GM21786 (cell line): Measurements from ENCODE around the gene SLC6A1.

Experiments used
- ATAC-seq: cut with Tn5 transposase; IDR thresholded peaks from one replicate; pipeline ENCODE4 v1.9.1; 2021; ENCODE audit not compliant: unreplicated experiment

The SLC6A1 gene

DNA sequence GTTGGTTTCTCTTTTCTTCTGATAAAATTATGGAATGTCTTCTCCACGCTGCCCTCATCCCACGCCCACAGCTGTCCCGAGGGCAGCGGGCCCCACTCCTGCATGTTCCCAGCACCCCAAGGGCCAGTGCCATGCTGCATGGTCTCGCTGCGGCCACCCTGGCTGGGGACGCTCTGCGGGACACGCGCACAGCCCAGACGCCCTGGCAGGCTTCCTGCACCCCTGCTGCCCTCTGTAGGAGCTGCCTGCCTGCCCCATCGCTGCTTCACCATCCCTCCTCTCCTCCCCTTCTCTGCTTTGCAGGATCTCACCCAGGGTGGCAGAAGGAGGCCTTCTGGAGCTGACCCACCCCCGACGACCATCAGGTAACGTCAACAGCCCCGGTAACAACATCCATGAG, 22.8 kb downstream of the SLC6A1 start:
- ATAC-seq: no peak

DNA sequence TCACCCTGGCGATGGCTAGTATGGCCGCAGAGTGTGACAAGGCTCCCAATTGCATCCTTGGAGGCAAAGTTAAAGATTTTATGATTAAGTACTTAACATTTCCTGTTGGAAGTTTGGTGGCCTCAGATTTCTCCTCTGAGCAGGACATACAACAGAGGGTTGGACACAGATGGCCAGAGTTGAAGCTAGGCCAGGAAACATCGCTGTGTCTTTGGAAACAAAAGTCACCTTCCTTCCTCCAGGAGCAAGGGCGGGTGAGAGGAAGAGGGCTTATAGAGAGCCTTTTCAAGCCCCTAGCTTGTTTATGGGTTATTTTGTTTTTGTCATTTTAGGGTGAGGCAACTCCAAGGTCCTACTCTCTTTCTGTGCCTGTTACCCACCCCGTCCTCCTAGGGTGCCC, 24.2 kb downstream of the SLC6A1 start:
- no peak for ATAC-seq

DNA sequence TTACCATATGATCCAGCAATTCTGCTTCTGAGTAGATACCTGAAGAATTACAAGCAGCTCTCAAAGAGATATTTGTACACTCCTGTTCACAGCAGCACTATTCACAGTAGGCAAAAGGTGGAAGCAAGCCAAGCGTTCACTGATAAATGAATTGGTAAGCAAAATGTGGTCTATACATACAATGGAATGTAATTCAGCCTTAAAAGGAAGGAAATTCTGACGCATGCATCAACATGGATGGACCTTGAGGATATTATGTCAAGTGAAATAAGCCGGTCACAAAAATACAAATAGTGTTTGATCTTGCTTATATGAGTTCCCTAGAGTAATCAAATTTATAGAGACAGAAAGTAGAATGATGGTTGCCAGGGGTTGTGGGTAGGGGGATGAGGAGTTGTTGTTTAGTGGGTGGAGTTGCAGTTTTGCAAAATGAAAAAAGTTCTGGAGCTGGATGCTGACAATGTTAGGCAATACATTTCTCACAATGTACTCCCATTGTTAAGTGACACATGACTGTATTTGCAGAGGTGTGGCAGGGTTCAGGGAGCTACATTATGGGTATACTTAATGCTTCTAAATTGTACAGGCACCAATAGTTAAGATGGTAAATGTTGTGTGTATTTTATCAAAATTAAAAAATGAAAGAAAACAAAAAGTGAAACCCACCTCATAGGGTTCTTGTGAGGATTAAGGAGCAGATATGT, 26.7 kb downstream of the SLC6A1 start:
- ATAC-seq: no peak

DNA sequence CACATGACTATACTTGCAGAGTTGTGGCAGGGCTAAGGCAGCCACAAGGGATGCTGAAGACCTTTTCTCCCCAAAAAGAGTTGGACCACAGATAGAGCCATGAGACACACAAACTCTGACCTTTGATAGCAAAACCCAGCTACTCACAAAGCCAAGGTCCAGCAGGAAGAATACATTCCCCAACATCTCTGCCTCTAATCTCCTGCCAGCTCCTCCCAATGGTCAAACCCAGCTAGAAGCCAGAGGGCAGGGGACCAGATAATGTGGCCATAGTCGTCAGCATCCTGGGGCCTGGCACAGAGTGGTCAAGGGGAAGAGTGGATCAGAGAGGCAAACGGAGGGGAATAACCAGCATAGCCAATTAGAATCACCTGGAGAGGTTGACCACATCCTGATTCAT, 28.2 kb downstream of the SLC6A1 start:
- no peak for ATAC-seq

DNA sequence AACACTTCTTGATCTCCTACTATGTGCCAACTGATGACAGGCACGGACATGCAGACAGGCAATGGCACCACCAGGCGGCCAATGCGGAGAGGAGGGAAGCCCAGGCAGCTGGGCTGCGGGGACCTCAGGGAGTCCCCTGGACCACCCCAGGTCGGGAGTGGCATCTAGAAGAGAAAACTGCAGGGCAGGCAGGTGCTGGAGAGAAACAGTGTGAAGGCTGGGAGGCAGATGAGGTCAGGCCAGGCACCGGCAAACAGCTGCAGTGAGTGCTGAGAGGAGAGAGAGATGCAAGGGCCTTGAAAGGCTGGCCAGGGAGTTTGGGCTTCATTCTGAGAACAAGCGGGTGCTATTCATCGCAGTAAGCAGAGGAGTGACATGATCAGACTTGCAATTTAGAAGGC, 29.1 kb downstream of the SLC6A1 start:
- no peak for ATAC-seq

DNA sequence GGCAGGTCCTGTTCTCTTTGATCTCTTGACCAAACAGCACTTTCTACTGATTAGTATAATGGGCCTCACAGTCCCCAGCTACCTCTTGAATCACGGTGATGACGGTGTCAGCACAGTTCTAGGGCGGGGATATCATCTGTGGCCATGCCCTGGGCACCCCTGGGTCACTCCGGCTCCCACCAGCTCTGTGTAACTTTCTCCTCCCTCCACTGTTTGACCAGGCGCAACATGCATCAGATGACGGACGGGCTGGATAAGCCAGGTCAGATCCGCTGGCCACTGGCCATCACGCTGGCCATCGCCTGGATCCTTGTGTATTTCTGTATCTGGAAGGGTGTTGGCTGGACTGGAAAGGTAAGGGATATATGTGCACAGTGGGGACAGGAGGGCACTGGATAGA, 29.6 kb downstream of the SLC6A1 start:
- ATAC-seq: no peak

DNA sequence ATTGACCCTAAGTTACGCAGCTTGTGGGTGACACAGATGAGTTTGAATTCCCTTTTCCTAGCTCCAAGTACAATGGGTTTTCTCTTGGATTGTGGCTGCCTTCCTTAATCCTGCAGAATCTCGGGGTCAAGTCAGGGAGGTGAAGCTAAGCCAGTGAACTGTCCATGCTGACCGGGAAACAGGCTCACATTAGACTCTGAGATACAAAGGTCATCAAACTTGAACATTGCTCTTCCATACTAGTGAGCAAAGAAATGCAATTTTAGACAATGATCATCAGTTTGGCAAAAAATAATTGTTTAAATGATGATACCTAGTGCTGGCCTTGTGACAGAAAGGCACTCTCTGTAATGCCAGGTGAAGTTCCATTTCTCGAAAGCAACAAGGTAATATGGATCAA, 31.6 kb downstream of the SLC6A1 start:
- no peak for ATAC-seq

DNA sequence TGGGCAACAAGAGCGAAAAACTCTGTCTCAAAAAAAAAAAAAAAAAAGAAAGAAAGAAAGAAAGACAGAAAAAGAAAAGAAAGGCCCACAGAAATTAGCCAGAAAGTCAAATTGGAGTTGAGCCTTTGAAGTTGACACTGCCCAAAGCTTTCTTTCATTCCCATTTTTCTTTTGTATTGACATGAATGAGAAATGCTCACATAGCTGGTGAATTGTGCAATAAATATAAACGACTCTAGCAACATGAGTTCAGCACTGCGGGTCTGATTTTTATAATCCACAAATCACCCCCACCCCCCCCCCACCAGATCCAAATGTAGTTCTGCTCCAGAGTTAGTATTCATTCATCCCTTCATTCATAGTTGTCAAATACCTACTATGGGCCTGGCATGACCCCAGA, 37.4 kb downstream of the SLC6A1 start:
- no peak for ATAC-seq

DNA sequence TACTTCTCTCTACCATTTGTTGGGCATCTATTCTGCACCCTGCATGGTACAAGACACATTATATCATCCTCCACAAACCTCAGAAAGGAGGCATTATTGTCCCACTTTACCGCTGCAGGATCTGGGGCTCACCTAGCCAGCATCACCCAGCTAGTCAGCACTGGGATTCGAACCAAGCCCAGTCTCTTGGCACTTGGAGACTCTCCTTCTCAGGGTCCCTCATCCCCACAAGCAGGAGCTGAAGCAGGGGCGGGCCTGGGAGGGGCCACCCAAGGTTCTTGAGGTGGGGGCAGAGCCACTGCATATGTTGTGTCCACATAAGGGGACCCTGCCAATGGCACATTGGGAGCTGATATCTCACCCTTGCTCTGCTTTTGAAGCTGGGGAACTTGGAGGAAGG, 41.3 kb downstream of the SLC6A1 start:
- ATAC-seq: no peak

DNA sequence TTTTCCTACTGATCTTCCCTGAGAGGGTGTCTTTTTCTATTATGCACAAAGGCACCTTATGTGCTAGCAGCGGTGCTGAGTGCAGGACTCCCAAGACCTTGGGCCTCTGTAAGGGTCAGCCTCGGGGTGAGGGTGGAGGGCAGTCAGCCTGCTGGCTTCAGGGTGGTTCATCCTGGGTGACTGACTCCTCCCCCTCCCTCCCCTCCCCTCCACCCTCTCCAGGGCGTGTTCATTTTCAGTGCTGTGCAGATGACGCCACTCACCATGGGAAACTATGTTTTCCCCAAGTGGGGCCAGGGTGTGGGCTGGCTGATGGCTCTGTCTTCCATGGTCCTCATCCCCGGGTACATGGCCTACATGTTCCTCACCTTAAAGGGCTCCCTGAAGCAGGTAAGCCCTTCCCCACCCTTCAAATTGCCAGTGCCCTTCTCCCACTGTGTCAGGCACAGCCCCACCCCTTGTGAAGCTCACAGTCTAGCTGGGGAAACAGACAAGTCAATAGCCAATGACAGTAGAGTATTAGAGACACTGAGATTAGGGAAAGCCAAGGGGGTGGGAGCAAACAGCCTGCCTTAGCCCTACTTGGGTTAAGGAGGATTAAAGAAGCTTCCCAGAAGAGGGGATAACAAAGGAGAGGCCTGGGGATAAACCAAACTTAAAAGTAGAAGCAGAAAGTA, 41.9 kb downstream of the SLC6A1 start:
- ATAC-seq: no peak

DNA sequence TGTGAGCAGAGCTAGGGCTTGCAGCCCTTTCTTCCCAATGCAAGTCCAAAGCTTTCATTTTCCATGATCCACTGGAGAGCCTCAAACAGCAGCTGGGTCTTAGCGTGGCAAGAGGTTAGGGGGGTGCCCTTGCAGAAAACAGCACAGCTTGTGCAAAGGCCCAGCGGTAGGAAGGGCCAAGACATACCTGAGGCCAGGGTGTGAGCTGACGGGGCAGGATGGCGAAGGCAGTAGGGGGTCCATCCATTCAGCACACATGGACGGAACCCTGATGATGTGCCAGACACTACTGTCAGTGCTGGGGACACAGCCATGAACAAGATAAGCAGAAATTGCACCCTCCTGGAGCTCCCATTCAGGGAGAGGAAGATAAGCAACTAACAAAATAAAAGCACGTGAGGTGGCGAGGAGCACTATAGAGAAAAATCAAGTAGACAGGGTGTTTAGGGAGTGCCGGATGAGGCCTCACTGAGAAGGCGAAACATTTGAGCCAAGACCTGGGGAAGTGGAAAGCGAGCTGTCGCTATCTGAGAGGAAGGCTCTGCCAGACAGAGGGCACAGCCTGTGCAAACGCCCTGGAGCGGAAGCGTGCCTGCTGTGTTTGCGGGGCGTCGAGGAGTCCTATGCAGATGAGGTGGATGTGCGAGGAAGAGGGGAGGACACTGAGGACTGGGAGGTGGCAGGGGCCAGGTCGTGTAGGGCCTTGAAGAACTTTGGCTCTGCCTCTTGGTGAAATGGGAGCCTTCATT, 43.4 kb downstream of the SLC6A1 start:
- no peak for ATAC-seq

DNA sequence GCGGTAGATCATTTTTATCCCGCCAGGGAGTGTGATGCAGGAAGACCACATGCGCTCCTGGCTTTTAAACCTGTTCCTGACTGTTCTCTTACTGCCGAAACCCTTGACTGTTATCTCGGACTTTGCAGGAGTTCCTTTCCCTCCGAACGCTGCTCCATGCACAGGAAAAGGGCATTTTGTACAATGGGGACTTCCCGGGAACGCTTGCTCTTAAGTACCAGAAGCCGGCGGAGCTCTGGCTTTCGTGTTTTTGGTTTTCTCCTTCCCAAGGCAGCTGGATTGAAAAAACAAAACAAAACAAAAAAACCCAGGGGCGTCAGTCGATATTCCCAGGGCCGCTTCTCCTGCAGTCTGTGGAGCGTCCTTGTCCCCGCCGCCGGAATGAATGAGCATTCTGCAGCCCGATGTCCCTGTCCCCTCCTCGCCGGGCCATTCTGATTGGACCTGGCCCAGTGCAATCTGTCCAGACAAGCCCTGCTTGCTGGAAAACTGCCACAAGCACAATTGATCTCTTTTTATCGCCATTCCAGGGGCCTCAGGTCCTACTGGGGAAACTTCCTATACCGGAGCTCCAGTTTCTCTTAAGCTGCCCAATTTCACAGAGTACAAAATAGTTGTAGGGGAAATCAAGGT, 44.8 kb downstream of the SLC6A1 start:
- ATAC-seq: no peak

DNA sequence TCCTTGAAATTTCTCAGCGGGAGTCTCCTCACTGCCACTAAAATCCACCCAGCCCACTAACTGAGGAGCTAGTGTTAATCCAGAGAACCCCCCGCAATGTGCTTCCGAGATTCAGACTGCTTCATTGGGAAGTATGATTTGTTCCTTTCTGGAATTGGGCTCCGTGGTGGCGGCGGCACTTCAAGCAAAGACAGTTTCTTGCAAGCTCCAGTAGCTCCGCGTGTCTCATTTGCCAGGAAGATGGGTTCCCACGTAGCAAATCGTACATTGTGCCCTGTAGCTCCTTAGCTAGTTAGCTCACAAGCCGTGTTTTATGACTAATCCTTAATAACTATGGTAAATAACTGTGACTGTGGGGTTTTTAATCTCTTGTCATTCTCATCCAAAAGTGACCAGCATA, 45.4 kb downstream of the SLC6A1 start:
- no peak for ATAC-seq

DNA sequence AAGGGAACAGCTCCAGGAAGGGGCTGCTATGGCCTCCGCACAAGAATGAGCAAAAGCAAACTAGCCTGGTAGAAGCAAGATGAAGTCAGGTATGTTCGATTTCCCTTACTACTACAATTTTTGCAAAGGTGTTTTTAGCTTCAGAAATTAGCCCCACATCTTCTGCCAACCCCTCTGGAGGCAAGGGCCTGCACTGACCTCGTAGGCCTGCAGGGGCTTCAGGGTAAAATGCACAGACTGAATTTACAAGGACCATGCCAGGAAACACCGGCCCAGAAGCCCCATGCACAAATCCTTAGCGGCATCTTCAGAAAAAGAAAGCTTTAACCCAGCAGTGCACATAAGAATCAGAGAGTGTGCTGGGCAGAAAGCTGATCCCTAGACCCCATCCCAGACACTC, 53.0 kb downstream of the SLC6A1 start:
- ATAC-seq: no peak

DNA sequence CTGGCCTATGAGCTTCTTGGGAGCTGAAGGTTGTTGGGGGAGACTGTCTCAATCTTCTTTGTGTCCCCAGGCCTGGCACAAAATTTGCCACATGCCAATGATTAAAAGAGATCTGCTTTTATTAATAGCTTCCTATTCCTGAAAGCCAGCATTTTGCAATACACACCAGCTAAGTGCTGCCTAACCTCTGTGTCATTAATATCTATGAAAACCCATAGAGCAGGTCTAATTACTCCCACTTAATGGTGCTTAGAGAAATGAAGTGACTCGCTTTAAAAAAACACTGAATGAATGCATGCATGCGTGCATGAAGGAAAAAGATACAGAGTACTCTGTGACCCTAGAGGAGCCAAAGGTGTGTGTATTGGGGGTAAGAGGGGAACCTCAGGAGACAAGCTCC, 55.0 kb downstream of the SLC6A1 start:
- no peak for ATAC-seq

DNA sequence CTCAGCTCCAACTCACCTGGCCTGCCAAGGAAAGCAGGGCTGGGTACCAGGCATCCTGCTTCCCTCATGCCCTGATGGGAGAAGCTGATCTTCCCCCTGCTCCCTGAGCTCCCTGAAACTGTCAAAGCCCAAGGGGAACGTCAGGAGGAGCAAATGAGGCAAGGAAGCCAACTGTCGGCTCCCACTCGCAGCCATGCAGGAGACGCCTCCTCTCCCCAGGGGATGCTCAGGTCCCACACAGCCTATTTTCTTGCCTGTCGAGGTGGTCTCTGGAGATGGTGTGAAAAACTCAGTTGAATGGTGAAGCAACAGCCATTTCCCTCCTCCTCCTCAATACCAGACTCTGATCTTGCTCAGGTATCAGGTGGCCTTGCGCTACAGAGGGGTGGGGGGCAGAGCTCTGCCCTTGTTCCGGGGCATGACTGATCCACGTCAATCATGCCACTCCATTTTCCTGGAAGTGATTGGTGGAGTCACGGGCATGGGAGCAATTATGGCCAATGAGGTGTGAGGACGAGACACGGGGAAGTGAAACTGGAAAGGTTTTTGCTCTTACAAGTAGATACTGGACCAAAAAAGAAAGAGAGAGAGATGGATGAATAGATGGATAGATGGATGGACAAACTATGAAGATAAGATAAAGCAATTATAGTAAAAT, 58.2 kb downstream of the SLC6A1 start:
- ATAC-seq: no peak

DNA sequence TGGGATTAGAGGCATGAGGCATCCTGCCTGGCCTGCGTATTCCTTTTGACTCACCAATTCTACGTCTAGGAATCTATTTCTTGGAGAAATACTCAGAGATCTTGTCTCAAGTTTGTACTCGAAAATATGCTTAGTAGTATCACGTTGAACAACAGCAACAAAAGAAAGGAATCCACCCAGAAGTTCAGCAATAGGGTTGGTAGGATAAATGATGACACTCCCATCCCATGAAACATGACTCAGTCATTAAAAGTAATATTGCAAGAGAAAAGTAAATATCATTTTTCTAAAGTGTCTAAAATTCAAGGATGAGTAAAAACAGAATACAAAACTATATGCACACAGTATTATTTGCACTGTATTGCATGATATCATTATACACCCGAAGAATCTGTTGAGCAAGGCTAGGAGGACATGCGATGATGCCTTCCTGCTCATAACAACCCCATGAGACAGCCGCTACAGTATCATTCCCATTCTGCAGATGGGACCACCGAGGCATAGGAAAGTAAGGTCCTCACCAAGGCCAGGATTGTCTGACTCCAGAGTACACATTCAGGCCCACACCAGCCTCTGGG, 61.5 kb downstream of the SLC6A1 start:
- ATAC-seq: no peak

DNA sequence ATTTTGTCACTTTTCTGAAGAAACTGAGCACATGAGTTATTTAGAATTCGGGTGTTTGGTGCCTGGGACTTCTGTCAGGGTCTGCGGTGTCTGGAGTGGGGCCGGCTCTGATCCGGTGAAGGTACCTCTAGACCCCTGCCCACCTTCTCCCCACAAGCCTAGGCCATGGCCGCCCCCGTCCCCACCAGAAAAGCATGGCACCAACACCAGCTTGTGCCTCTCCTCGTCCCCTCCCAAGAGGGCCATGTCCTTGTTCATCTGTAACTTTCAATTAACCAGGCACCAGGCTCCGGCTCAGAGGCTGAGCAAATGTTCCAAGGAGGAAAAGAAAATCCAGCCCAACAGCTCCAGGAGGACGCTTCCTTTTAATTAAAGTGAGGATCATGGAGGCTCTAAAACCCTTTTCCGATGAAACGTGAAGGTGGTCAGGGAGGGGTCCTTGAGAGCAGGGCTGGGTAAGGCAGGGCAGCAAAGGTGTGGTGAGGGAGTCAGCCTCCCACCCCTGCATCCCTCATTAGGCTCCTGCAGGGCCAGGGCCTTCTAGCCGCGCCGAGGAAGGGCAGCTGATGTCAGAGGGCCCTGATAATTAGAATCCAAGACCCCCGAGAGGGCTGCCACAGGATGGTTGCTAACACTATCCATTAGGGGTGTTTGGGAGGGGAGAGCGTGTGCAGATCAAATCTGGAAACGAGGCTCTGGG, 62.3 kb downstream of the SLC6A1 start:
- no peak for ATAC-seq

DNA sequence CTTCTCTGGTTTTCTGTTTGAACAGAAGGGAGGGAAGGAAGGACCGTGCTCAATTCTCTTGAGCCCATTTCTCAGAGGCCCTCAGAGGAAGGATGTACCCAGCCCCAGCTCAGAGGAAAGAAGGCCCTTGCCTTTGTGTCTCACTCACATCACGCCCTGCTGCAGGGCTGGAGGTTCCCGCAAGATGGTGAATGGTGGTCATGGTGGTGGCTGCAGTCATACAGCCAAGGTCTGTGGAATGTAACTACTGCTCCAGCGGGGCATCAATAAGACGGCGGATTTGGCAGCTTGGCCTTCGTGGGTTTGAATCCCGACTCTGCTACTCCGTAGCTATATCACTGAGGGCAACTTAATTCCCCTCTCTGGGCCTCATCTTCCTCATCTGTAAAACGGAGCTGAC, 62.9 kb downstream of the SLC6A1 start:
- ATAC-seq: no peak

DNA sequence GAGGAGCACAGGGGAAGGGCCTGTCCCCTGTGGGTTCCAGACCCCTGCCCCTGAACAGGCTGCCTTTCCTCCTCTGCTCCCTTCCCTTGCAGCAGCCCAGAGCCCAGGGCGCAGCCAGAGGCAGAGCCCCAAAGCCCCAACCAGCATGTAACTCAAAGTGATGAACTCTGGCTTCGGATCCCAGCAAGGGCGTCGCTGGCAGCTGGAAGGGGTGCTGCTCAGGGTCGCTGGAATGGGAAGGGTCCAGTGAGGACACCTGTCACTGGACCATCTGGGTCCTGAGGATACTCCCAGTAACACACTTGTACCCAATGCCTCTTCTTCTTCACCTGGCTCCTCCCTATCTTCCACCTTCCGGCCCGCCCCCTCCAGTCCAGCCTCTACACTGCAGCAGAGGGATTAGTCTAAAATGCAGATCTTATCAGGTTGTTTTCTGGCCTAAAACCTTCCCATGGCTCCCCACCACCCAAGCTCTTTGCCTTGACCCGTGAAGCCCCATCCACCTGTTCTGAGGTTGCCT, 64.0 kb downstream of the SLC6A1 start:
- ATAC-seq: no peak
